OCI-M2 (cell line): ENCODE results near the gene LRRC71.

Experiments
- DNase-seq: peaks from one replicate; lab custom pipeline; 2025; ENCODE audit not compliant: unreplicated experiment; lab: John Stamatoyannopoulos, UW

The LRRC71 gene

GRCh38 chr1:156892190-156893047 is 28.0 kb upstream of the LRRC71 start:
- peak; percentile 27 for DNase-seq

- no peak for DNase-seq
These were observed 27.1 kb upstream of the LRRC71 start, which contains the start of gene PEAR1 for GRCh38 chr1:156893048-156893953. Gene PEAR1 (plus strand): TSS chr1:156893718. CDS start chr1:156903927, 10,209 bp downstream.

GRCh38 chr1:156894001-156894400 is 26.4 kb upstream of the LRRC71 start:
- DNase-seq, result no peak

- peak; percentile 37 for DNase-seq
These were observed 25.5 kb upstream of the LRRC71 start for GRCh38 chr1:156894711-156895454.

GRCh38 chr1:156895455-156895812 is 25.0 kb upstream of the LRRC71 start:
- no peak for DNase-seq

- DNase-seq, result no peak
These were observed 24.5 kb upstream of the LRRC71 start for GRCh38 chr1:156895927-156896326.

- DNase-seq, result no peak
These were observed 23.9 kb upstream of the LRRC71 start for GRCh38 chr1:156896490-156897033.

- DNase-seq, result no peak
These were observed 23.2 kb upstream of the LRRC71 start for GRCh38 chr1:156897078-156897825.

- no peak for DNase-seq
These were observed 22.3 kb upstream of the LRRC71 start for GRCh38 chr1:156898161-156898566.

- DNase-seq, result no peak
These were observed 21.3 kb upstream of the LRRC71 start for GRCh38 chr1:156898971-156899664.

- DNase-seq, result no peak
These were observed 20.3 kb upstream of the LRRC71 start for GRCh38 chr1:156899956-156900718.

GRCh38 chr1:156900896-156901589 is 19.4 kb upstream of the LRRC71 start:
- DNase-seq, result no peak

GRCh38 chr1:156901590-156901900 is 18.9 kb upstream of the LRRC71 start:
- DNase-seq, result no peak

GRCh38 chr1:156901966-156902915 is 18.2 kb upstream of the LRRC71 start:
- DNase-seq, result no peak

GRCh38 chr1:156903328-156904091 is 16.9 kb upstream of the LRRC71 start:
- no peak for DNase-seq

GRCh38 chr1:156904187-156904959 is 16.1 kb upstream of the LRRC71 start:
- no peak for DNase-seq
